K562 (cell line): Measurements from ENCODE around the gene GLG1. TPM values are rescaled to one million over a fixed set of nuclear protein-coding genes. Genes with fewer than 3 reads are reported as not detected.

Source experiments
- ATAC-seq: fragments of 200-7000 bp; cut with Tn5 transposase; 3 replicates; pipeline ENCODE4 v1.9.1; 2020; ENCODE audit warnings: moderate library complexity
- BruUV-seq: library from RNA; stranded (reverse); fragments of 400-500 nt; replicated peaks from 2 replicates; lab custom pipeline; 2021; lab: Mats Ljungman, UMichigan
- CTCF ChIA-PET: fragments of 300-600 bp; formaldehyde crosslinking; extraction: SDS; loops from one replicate; lab custom pipeline; 2021; ENCODE audit warnings: low intra/inter-chr PET ratio; lab: Yijun Ruan, JAX
- POLR2A ChIA-PET: fragments of 300-600, 350-650 bp; sonication (Branson Sonifier 250); formaldehyde crosslinking; extraction: SDS; loops from one replicate; lab custom pipeline; 2021; ENCODE audit warnings: antibody characterized with exemption, inconsistent platforms; lab: Yijun Ruan, JAX
- DNase-seq, 4 experiments: peaks; one replicate each; pipeline versions ENCODE4 v3.0.0 to v3.0.0-alpha.2; 2011 to 2018; ENCODE audit warnings: low spot score in 3 of 4, mixed read lengths in 3 of 4; ENCODE audit errors: extremely low read depth in 1 of 4
- FAIRE-seq: peaks from 2 replicates; lab custom pipeline; 2011; peaks lifted over from hg19 to GRCh38; lab: Jason Lieb, UNC
- H2AFZ ChIP-seq: 2 replicates; pipeline ENCODE4 v1.6.0; 2011; ENCODE audit warnings: low read depth, low read length, control low read depth, inconsistent platforms
- H3K27ac ChIP-seq: fragments of 200-600 bp; 3 replicates; pipeline ENCODE4 v1.8.0; 2011; ENCODE audit warnings: low read depth, mild to moderate bottlenecking, control low read depth, inconsistent platforms, low read length, moderate library complexity, mixed read lengths; ENCODE audit errors: extremely low read depth
- H3K27me3 ChIP-seq, 2 experiments: fragments of 300-600 bp in 1 of 2; 2 replicates in 1 of 2; 3 replicates in 1 of 2; pipeline versions ENCODE4 v1.6.0 to v1.8.0; 2011; ENCODE audit warnings: inconsistent platforms in 2 of 2, low read length in 2 of 2, mild to moderate bottlenecking in 1 of 2, mixed read lengths in 1 of 2, moderate library complexity in 1 of 2; ENCODE audit not compliant: control insufficient read depth in 2 of 2, insufficient read depth in 2 of 2
- H3K36me3 ChIP-seq: fragments of 300-600 bp; 3 replicates; pipeline ENCODE4 v1.8.0; 2011; ENCODE audit warnings: mild to moderate bottlenecking, low read length, inconsistent platforms; ENCODE audit not compliant: control insufficient read depth, insufficient read depth
- H3K4me1 ChIP-seq, 2 experiments: fragments of 200-600 bp in 1 of 2; replicated peaks in 1 of 2; 2 replicates in 1 of 2; 3 replicates in 1 of 2; pipeline versions ENCODE4 v1.5.1 to v1.8.0; 2011; ENCODE audit warnings: inconsistent platforms in 2 of 2, low read length in 2 of 2, mild to moderate bottlenecking in 1 of 2, mixed read lengths in 1 of 2, moderate library complexity in 1 of 2; ENCODE audit not compliant: control insufficient read depth in 2 of 2, insufficient read depth in 2 of 2
- H3K4me2 ChIP-seq: 2 replicates; pipeline ENCODE4 v1.6.1; 2011; ENCODE audit warnings: low read length, control low read depth, inconsistent platforms, mixed read lengths; ENCODE audit not compliant: insufficient read depth
- H3K4me3 ChIP-seq: fragments of 200-600 bp; sonication (generic), shearing (Covaris generic); 2 replicates; pipeline ENCODE4 v1.5.1; 2016; ENCODE audit warnings: control low read depth, inconsistent platforms
- H3K79me2 ChIP-seq: fragments of 200-600 bp; 3 replicates; pipeline ENCODE4 v1.8.0; 2011; ENCODE audit warnings: low read length, inconsistent platforms; ENCODE audit not compliant: control insufficient read depth, insufficient read depth
- H3K9ac ChIP-seq, 2 experiments: 2 replicates each; pipeline versions ENCODE4 v1.6.0 to v1.6.1; 2011; ENCODE audit warnings: low read depth in 2 of 2, low read length in 2 of 2, control low read depth in 1 of 2, inconsistent platforms in 1 of 2, mild to moderate bottlenecking in 1 of 2, mixed read lengths in 1 of 2; ENCODE audit not compliant: insufficient read depth in 1 of 2
- H3K9me1 ChIP-seq: one replicate; pipeline ENCODE4 v1.6.0; 2011; ENCODE audit warnings: inconsistent platforms, mild to moderate bottlenecking, low read length, moderate library complexity; ENCODE audit not compliant: control insufficient read depth, insufficient read depth
- H3K9me3 ChIP-seq: replicated peaks from 2 replicates; pipeline ENCODE4 v1.5.1; 2011; ENCODE audit warnings: low read depth, low read length, inconsistent platforms; ENCODE audit not compliant: control insufficient read depth, insufficient read depth
- H4K20me1 ChIP-seq: replicated peaks from 2 replicates; pipeline ENCODE4 v1.6.1; 2011; ENCODE audit warnings: low read length, inconsistent platforms, mixed read lengths; ENCODE audit not compliant: control insufficient read depth, insufficient read depth
- BCLAF1 ChIP-seq, 2 experiments: fragments of 450-650 bp in 1 of 2; IDR thresholded peaks; 2 replicates each; pipeline ENCODE4 v1.6.1; 2011 to 2017; ENCODE audit warnings: low read depth in 2 of 2, antibody characterized with exemption in 1 of 2, borderline replicate concordance in 1 of 2, low read length in 1 of 2, mild to moderate bottlenecking in 1 of 2, mixed read lengths in 1 of 2; ENCODE audit not compliant: control insufficient read depth in 1 of 2
- DIDO1 ChIP-seq: fragments of 450-650 bp; IDR thresholded peaks from 2 replicates; pipeline ENCODE4 v1.6.1; 2016; ENCODE audit warnings: low read depth, missing biosample characterization, missing genetic modification characterization
- ELF1 ChIP-seq: fragments of 200-800 bp; sonication (Bioruptor generic); IDR thresholded peaks from 2 replicates; pipeline ENCODE4 v1.6.1; 2016; ENCODE audit warnings: missing genetic modification characterization, missing compliant biosample characterization
- HDAC2 ChIP-seq: fragments of 450-650 bp; IDR thresholded peaks from 2 replicates; pipeline ENCODE4 v1.6.1; 2016; ENCODE audit warnings: mild to moderate bottlenecking
- LCOR ChIP-seq: sonication (generic); formaldehyde crosslinking; IDR thresholded peaks from 2 replicates; pipeline ENCODE4 v1.8.0; 2022; ENCODE audit warnings: mild to moderate bottlenecking, missing genetic modification reagents
- ZMIZ1 ChIP-seq, 2 experiments: fragments of 150-350 bp in 1 of 2; IDR thresholded peaks; 2 replicates each; pipeline ENCODE4 v1.6.1; 2012 to 2016; ENCODE audit warnings: low read depth in 2 of 2, low read length in 2 of 2, mild to moderate bottlenecking in 1 of 2, moderate library complexity in 1 of 2
- ZNF140 ChIP-seq: fragments of 250-450 bp; sonication (Bioruptor Pico); IDR thresholded peaks from 2 replicates; pipeline ENCODE4 v1.8.0; 2021; ENCODE audit warnings: moderate library complexity, mild to moderate bottlenecking, inconsistent platforms
- ZNF655 ChIP-seq: fragments of 250-450 bp; sonication (Bioruptor Pico); IDR thresholded peaks from 2 replicates; pipeline ENCODE4 v1.5.0; 2021
- WGBS: fragments of 100-300 bp; shearing (Covaris generic); methylation state at CpG from one replicate; pipeline ENCODE4 v1.1.6; 2016; ENCODE audit warnings: low coverage, mixed read lengths; ENCODE audit not compliant: insufficient coverage; ENCODE audit errors: missing lambda C conversion rate; 5-methylcytosine and 5-hydroxymethylcytosine counted together
- in situ Hi-C: fragments of 300-500 bp; cut with MboI; formaldehyde crosslinking; loops from 4 replicates; pipeline ENCODE4 v1.15.0; 2018; ENCODE audit warnings: inconsistent platforms, mixed read lengths
- intact Hi-C: fragments of 100-400 bp; cut with micrococcal nuclease; formaldehyde crosslinking; loops from 2 replicates; pipeline ENCODE4 v1.14.2; 2022
- polyA plus RNA-seq, 8 experiments: library from polyadenylated mRNA; depleted of rRNA in 4 of 8; stranded (reverse) in 5 of 8; unstranded in 3 of 8; fragments of >200 nt; fragmentation: Nextera tagmentation in 2 of 8; fragmentation: Illumina TruSeq in 1 of 8; extraction: Ambion mirVana in 2 of 8; extraction: Trizol in 1 of 8; gene quantifications; 2 replicates each; pipeline versions ENCODE4 v1.2.1 to v1.2.3, GENCODE V29; 2011 to 2014; ENCODE audit warnings: inconsistent platforms in 1 of 8, missing spikeins in 1 of 8
- total RNA-seq, 7 experiments: library from RNA; depleted of rRNA in 6 of 7; stranded (reverse); fragments of >200 nt in 6 of 7; fragmentation: Illumina TruSeq in 2 of 7; extraction: Trizol in 2 of 7; gene quantifications; 2 replicates each; pipeline versions ENCODE4 v1.2.1 to v1.2.3, GENCODE V29; 2011 to 2021; ENCODE audit warnings: low replicate concordance in 1 of 7
- TF ChIP-seq, protein P1 (sequence below): fragments of 450-650 bp; IDR thresholded peaks from 2 replicates; pipeline ENCODE4 v1.6.1; 2016; ENCODE audit warnings: borderline replicate concordance

GLG1 gene
- total and polyA plus RNA-seq, 9 of the 15 experiments (the other 6 are each of a cell fraction or from before 2014, with no cell fraction given) = 6.2 to 36.0 (median 23.6) TPM

DNA sequence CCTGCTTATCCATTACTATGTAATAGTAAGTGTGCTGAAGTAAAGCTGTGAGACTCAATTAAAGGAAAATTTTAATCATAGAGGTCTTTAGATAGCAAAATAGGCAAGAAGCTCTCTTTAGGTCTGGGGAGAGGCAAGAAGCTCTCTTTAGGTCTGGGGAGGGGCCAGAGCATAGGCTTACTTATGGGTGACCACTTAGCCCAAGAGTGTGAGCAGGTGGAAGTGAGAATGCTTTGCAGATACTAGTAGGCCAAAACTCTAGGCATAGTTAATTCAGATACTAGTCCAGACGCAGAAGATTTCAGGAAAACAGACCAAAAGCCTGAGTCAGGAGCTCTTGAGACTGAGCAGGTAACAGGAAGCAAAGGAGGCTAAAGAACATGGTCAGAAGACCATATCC lies 49.6 kb downstream of the GLG1 start:
- peaks cover 18% of the 10 kb centered on the region; the same call in 2 of the 3 replicates for H3K79me2 ChIP-seq
- TF ChIP-seq LCOR (CRISPR knock-in tag) (no peak), DIDO1 (tag) (no peak), ZNF140 (no peak), ZMIZ1 (IDR thresholded peaks at IDR 0.05; ENCODE audit: low read depth in 2 of 2, low read length in 2 of 2) (no peak), ELF1 (tag) (no peak), ZNF655 (no peak), HDAC2 (no peak), BCLAF1 (IDR thresholded peaks at IDR 0.05; ENCODE audit: borderline replicate concordance in 1 of 2, control insufficient read depth in 1 of 2, low read depth in 2 of 2, low read length in 1 of 2) (no peak)
- TF ChIP-seq, protein P1, sequence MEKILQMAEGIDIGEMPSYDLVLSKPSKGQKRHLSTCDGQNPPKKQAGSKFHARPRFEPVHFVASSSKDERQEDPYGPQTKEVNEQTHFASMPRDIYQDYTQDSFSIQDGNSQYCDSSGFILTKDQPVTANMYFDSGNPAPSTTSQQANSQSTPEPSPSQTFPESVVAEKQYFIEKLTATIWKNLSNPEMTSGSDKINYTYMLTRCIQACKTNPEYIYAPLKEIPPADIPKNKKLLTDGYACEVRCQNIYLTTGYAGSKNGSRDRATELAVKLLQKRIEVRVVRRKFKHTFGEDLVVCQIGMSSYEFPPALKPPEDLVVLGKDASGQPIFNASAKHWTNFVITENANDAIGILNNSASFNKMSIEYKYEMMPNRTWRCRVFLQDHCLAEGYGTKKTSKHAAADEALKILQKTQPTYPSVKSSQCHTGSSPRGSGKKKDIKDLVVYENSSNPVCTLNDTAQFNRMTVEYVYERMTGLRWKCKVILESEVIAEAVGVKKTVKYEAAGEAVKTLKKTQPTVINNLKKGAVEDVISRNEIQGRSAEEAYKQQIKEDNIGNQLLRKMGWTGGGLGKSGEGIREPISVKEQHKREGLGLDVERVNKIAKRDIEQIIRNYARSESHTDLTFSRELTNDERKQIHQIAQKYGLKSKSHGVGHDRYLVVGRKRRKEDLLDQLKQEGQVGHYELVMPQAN = no peak

More for the DNA sequence above, 49.6 kb downstream of the GLG1 start:
- Histone ChIP-seq H3K27ac (no peak overlapping the region), H3K4me3 (no peak overlapping the region), H2AFZ (no peak overlapping the region), H3K4me2 (no peak overlapping the region), H4K20me1 (no peaks in the 10 kb centered on the region), H3K36me3 (no peaks in the 10 kb centered on the region), H3K9me3 (no peaks in the 10 kb centered on the region), H3K9ac (no peak overlapping the region), H3K9me1 (no peaks in the 10 kb centered on the region), H3K27me3 (no peaks in the 10 kb centered on the region), H3K4me1 (peaks cover 0 to 3% of the 10 kb centered on the region in 2 experiments; a peak in 2 of 5 replicates)
- no peak for DNase-seq
- intact Hi-C loops = no loop called here
- ChIA-PET POLR2A (interaction anchor here (1.1 kb wide), 1 partner anchor 16 kb away, joined by 4 read pairs; no protein-coding TSS in a partner anchor), CTCF (no interaction called here)
- in situ Hi-C loops = no loop called here
- BruUV-seq = no TSS peak
- FAIRE-seq = no peak
- WGBS = 29% methylated on average over 1 of the region's 1 CpG
- ATAC-seq = peak; percentile 43; the same call in 2 of the 3 replicates
